Body of pancreas (tissue), 4 donors: Measurements from ENCODE around the gene THOC5.

Experiments
- POLR2A ChIP-seq, 3 donors: fragments of 450-650 bp; IDR thresholded peaks; one replicate each; pipeline ENCODE4 v1.6.1; 2016; ENCODE audit warnings: antibody characterized with exemption in 3 of 3, mild to moderate bottlenecking in 2 of 3
- TF ChIP-seq, protein P1 (sequence below), 7 experiments: fragments of 450-650 bp in 4 of 7; fragments of 200-600 bp in 3 of 7; sonication (generic) in 3 of 7; IDR thresholded peaks; one replicate each; pipeline ENCODE4 v1.5.1; 2016 to 2019; ENCODE audit warnings: antibody characterized with exemption in 7 of 7

DNA sequence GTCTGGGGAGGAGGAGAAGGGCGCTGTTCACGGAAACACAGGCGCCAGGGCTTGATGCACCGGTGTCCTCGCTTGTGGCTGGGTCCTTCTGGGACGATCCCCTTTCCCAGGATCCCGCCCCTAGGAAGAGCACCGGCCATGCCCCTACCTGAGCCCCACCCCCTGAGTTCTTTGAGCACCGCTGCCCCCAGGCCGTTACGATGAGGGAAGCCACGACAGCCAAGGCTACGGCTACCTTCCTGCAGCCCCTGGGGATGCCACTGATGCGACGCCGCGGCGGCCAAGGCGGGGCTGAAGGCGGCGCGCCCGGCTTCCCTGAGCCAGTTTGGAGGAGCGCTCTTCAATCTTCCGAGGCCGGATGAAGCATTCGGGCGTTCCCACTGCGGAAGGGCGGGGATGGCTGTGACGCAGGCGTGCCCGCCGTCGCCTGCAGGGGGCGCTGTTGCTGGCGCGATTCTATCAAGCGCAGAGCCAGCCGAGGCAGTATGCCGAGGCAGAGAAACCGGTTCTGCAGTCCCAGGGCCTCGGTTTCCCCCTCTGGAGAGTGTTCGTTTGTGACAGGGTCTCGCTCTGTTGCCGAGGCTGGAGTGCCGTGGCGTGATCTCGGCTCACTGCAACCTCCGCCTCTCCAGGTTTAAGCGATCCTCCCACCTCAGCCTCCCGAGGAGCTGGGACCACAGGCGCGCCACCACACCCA lies 83.2 kb downstream of the THOC5 start:
- TF ChIP-seq, protein P1, sequence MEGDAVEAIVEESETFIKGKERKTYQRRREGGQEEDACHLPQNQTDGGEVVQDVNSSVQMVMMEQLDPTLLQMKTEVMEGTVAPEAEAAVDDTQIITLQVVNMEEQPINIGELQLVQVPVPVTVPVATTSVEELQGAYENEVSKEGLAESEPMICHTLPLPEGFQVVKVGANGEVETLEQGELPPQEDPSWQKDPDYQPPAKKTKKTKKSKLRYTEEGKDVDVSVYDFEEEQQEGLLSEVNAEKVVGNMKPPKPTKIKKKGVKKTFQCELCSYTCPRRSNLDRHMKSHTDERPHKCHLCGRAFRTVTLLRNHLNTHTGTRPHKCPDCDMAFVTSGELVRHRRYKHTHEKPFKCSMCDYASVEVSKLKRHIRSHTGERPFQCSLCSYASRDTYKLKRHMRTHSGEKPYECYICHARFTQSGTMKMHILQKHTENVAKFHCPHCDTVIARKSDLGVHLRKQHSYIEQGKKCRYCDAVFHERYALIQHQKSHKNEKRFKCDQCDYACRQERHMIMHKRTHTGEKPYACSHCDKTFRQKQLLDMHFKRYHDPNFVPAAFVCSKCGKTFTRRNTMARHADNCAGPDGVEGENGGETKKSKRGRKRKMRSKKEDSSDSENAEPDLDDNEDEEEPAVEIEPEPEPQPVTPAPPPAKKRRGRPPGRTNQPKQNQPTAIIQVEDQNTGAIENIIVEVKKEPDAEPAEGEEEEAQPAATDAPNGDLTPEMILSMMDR (IDR thresholded peaks at IDR 0.05) = peak; percentile 70 to 83 (median 75)
- TF ChIP-seq POLR2A (IDR thresholded peaks at IDR 0.05) = no peak
